ENCODE results near the gene TET3. TPM values are rescaled to one million over a fixed set of nuclear protein-coding genes. Genes with fewer than 3 reads are reported as not detected.

TET3 gene
- total and polyA plus RNA-seq, 2 of the 8 experiments (the other 6 are each of a cell fraction or from before 2014, with no cell fraction given), result 4.5 to 21.1 TPM

- TF ChIP-seq CHD7 (IDR thresholded peaks at IDR 0.05; ENCODE audit: insufficient replicate concordance, low read length) (no peak), EGR1 (IDR thresholded peaks at IDR 0.05; ENCODE audit: borderline replicate concordance, low read depth, low read length) (no peak), SIX5 (IDR thresholded peaks at IDR 0.05; ENCODE audit: low read depth, low read length) (no peak)
Observed at GRCh38 chr2:73946215-73946614, 38.5 kb upstream of the TET3 start (continued).

All from H1 (cell line).